WERI-Rb-1 (cell line): Measurements from ENCODE around the gene LRRC25.
A peak's percentile ranks its signal among the peaks of the same experiment; 100 is the strongest.
"Not testable (repeated sequence)": the region's sequence is repeated elsewhere in the genome, so short reads cannot be mapped to it uniquely, and the experiment has no call there.

Experiments
- DNase-seq: peaks from one replicate; pipeline ENCODE4 v3.0.0-alpha.2; 2020
- H3K27ac ChIP-seq: fragments of 250-450 bp; sonication (Bioruptor Pico); 2 replicates; pipeline ENCODE4 v1.5.1; 2020; ENCODE audit warnings: mild to moderate bottlenecking, moderate library complexity
- H3K27me3 ChIP-seq: fragments of 250-450 bp; sonication (Bioruptor Pico); 2 replicates; pipeline ENCODE4 v1.5.1; 2021; ENCODE audit warnings: mild to moderate bottlenecking, low read depth, moderate library complexity; ENCODE audit not compliant: insufficient read depth, severe bottlenecking
- H3K36me3 ChIP-seq: fragments of 250-450 bp; sonication (Bioruptor Pico); 2 replicates; pipeline ENCODE4 v1.5.1; 2020; ENCODE audit warnings: mild to moderate bottlenecking, moderate library complexity
- H3K4me3 ChIP-seq: 2 replicates; pipeline ENCODE4 v1.5.1; 2011; ENCODE audit warnings: low read depth, mild to moderate bottlenecking, control low read depth, low read length
- H3K9me3 ChIP-seq: fragments of 250-450 bp; sonication (Bioruptor Pico); 2 replicates; pipeline ENCODE4 v1.5.1; 2021; ENCODE audit warnings: mild to moderate bottlenecking, moderate library complexity; ENCODE audit not compliant: severe bottlenecking
- TF ChIP-seq, protein P1 (sequence below): IDR thresholded peaks from 2 replicates; pipeline ENCODE4 v1.5.1; 2011; ENCODE audit warnings: low read depth, mild to moderate bottlenecking, control low read depth, inconsistent platforms, low read length

The LRRC25 gene

DNA sequence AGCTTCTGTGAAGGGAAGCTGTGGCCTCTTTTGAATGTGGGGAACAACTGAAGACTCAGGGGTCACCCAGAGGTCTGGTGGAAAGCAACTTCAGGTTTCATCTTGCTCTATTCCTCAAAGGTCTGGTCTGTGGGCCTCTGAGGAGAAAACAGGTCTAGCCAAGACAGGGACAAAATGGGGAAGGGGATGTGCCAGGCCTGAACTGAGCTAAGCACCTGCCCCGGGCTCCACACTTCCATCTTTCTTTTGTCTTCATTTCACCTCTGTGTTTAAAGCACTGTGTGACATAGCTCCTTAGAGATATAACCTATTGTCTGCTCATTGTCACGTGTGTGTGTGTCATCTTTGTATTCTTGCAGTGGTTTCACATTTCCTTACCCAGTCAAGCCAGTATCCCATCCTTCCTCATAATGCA lies 31.4 kb downstream of the LRRC25 start:
- no peaks in the 10 kb centered on the region for H3K9me3 ChIP-seq
- no peak overlapping the region for H3K4me3 ChIP-seq
- no peak overlapping the region for H3K27ac ChIP-seq
- TF ChIP-seq, protein P1, sequence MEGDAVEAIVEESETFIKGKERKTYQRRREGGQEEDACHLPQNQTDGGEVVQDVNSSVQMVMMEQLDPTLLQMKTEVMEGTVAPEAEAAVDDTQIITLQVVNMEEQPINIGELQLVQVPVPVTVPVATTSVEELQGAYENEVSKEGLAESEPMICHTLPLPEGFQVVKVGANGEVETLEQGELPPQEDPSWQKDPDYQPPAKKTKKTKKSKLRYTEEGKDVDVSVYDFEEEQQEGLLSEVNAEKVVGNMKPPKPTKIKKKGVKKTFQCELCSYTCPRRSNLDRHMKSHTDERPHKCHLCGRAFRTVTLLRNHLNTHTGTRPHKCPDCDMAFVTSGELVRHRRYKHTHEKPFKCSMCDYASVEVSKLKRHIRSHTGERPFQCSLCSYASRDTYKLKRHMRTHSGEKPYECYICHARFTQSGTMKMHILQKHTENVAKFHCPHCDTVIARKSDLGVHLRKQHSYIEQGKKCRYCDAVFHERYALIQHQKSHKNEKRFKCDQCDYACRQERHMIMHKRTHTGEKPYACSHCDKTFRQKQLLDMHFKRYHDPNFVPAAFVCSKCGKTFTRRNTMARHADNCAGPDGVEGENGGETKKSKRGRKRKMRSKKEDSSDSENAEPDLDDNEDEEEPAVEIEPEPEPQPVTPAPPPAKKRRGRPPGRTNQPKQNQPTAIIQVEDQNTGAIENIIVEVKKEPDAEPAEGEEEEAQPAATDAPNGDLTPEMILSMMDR: no peak
- no peaks in the 10 kb centered on the region for H3K27me3 ChIP-seq
- peaks cover 14% of the 10 kb centered on the region for H3K36me3 ChIP-seq
- DNase-seq: no peak

DNA sequence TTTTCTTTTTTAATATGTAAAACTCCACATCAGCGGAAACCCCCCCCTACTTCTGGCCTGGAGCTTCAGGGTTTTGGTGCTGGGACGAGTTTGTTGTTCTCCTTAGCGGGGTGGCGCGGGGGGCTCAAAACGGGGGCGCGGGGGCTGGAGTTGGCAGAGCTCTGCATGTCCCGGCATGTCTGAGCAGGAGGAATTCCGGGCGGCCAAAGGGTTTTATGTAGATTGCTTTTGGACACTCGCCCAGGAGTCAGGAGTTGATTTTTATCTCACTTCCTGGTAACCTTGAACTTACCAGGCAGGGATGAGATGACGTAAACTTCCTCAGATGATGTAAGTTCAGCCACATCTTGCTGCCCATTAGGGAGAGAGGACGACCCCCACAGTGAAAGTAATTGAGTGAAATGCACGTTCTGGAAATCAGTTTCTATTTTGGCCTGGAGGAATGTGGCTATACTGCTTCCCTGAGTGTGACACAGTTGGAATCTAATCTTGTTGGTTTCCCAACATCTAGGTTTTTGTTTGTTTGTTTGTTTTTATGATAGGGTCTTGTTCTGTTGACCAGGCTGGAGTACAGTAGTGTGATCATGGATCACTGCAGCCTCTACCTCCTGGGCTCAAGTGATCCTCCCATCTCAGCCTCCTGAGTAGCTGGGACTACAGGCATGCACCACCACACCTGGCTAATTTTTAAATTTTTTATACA lies 32.4 kb downstream of the LRRC25 start:
- Histone ChIP-seq H3K27ac (0 out of 2 replicates have a peak overlapping the region, but pooled peaks have one; percentile 7), H3K4me3 (no peak overlapping the region)
- DNase-seq: no peak

DNA sequence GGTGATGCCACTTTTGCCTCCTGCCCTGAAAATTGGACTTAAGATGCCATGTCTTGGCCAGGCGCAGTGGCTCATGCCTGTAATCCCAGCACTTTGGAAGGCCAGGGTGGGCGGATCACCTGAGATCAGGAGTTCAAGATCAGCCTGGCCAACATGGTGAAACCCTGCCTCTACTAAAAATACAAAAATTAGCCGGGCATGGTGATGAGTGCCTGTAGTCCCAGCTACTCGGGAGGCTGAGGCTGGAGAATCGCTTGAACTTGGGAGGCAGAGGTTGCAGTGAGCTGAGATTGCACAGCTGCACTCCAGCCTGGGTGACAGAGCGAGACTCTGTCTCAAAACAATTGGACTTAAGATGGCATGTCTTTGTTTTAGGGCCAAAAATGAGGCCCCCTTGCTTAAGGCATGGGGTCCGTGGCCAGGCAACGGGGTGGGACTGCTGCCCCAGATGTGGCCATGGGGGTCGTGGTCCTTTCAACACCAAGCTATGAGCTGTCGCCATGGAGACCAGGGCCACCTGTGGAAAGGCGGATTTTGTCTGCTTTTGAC lies 33.1 kb downstream of the LRRC25 start:
- H3K27me3 ChIP-seq, DNase-seq, H3K9me3 ChIP-seq, H3K4me3 ChIP-seq: not testable (repeated sequence)
- H3K36me3 ChIP-seq: peaks cover 14% of the 10 kb centered on the region
- peak overlapping the region; percentile 25; the same call in 1 of the 2 replicates for H3K27ac ChIP-seq

More for the DNA sequence above, 32.4 kb downstream of the LRRC25 start:
- TF ChIP-seq, protein P1: no peak
- Histone ChIP-seq H3K9me3 (no peaks in the 10 kb centered on the region), H3K36me3 (peaks cover 14% of the 10 kb centered on the region), H3K27me3 (no peaks in the 10 kb centered on the region)

DNA sequence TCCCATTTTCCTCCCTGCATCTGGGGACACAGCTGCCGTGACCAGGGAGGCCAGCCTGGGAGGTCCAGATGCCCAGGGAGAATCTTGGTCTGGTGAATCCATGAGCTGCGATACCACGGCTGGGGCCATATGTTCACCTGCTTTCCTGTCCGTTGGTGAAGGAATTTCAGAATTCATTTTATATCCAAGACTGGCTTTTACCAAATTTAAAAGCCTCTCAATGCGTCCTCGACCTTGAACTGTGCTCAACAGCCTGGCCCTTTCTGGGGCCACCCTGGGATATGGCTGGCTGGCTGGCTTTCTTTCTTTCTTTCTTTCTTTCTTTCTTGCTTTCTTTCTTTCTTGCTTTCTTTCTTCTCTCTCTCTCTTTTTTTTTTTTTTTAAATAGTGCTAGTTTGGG lies 33.6 kb downstream of the LRRC25 start:
- TF ChIP-seq, protein P1: no peak
- H3K36me3 ChIP-seq: peaks cover 15% of the 10 kb centered on the region
- no peak overlapping the region for H3K27ac ChIP-seq
- H3K9me3 ChIP-seq: no peaks in the 10 kb centered on the region
- no peak overlapping the region for H3K4me3 ChIP-seq
- DNase-seq: no peak
- H3K27me3 ChIP-seq: no peaks in the 10 kb centered on the region

DNA sequence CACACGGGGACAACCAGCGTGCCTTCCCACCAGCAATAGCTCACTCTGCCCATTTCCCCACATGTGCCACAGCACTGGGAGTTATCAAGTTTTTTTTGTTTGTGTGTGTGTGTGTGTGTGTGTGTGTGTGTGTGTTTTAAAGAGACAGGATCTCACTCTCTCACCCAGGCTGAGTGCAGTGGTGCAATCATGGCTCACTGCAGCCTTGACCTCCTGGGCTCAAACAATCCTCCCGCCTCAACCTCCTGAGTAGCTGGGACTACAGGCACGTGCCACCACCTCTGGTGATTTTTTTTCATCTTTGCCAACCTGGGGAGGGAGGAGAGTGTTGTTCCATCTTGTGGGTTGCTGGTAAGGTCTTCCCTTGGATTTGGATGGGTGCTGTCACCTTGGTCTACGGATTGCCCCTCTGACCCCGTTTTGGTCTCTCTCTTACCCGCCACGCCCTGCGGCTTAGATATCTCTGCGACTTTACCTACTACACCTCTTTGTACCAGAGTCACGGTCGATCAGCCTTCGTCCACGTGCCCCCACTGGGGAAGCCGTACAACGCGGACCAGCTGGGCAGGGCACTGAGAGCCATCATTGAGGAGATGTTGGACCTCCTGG lies 34.4 kb downstream of the LRRC25 start:
- Histone ChIP-seq H3K4me3 (no peak overlapping the region), H3K36me3 (peaks cover 18% of the 10 kb centered on the region), H3K27me3 (no peaks in the 10 kb centered on the region), H3K9me3 (no peaks in the 10 kb centered on the region), H3K27ac (no peak overlapping the region)
- no peak for DNase-seq
- TF ChIP-seq, protein P1: no peak

DNA sequence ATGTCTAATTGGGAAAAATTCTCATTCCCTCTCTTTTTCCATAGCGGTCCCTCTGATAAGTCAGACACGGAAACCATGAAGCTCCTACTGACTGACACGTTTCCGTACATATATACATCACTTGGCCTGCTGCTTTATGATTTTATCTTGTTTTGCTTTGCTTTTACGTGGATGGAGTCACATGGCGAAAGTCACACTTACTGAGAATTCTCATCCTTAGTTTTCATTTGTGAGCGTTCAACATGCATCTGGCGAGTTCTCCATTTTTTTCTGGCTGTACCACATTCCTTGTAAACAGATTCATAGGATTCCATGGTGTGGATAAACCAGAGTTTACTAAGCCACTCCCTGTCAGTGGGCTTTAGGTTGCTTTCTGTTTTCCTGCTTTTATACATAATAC lies 35.8 kb downstream of the LRRC25 start:
- TF ChIP-seq, protein P1: no peak
- Histone ChIP-seq H3K4me3 (no peak overlapping the region), H3K9me3 (no peaks in the 10 kb centered on the region), H3K27me3 (no peaks in the 10 kb centered on the region), H3K36me3 (peaks cover 30% of the 10 kb centered on the region), H3K27ac (no peak overlapping the region)
- DNase-seq: no peak
